Activated T-helper 1 cell treated with anti-CD3 and anti-CD28 coated beads, Interleukin-12 subunit alpha, Interleukin-12 subunit beta, Interleukin-2, Interleukin-4 antibody, amounts not matched to agents 30 ng/mL and 10 ng/mL and 1 ng/mL, durations not matched to agents 14 hours and 24 hours and 36 hours (primary cell): ENCODE measurements around the gene LIFR. TPM values are rescaled to one million over a fixed set of nuclear protein-coding genes. Genes with fewer than 3 reads are reported as not detected.

Source experiments
- DNase-seq: peaks from one replicate; pipeline ENCODE4 v3.0.0; 2021; ENCODE audit warnings: low spot score
- H3K27ac Mint-ChIP-seq: one replicate; pipeline ENCODE4 v1.8.0; 2021; ENCODE audit warnings: mild to moderate bottlenecking, mixed read lengths
- H3K27me3 Mint-ChIP-seq: one replicate; pipeline ENCODE4 v1.8.0; 2022; ENCODE audit warnings: mild to moderate bottlenecking, moderate library complexity, mixed read lengths; ENCODE audit not compliant: insufficient read depth
- H3K36me3 Mint-ChIP-seq: one replicate; pipeline ENCODE4 v1.8.0; 2021; ENCODE audit warnings: low read depth, mixed read lengths
- H3K4me1 Mint-ChIP-seq: one replicate; pipeline ENCODE4 v1.8.0; 2021; ENCODE audit warnings: low read depth, mixed read lengths
- H3K4me3 Mint-ChIP-seq: one replicate; pipeline ENCODE4 v1.8.0; 2021; ENCODE audit warnings: mild to moderate bottlenecking, moderate library complexity, mixed read lengths
- H3K9me3 Mint-ChIP-seq: one replicate; pipeline ENCODE4 v1.8.0; 2021; ENCODE audit warnings: mixed read lengths
- intact Hi-C: fragments of 100-400 bp; cut with micrococcal nuclease; formaldehyde crosslinking; loops from one replicate; pipeline ENCODE4 v1.15.1; 2024
- total RNA-seq: library from RNA; stranded (reverse); gene quantifications from 2 replicates; pipeline ENCODE4 v1.2.3, GENCODE V29; 2022

The LIFR gene
- total RNA-seq, 1 donor from 2014 or later = 0.10 TPM

DNA sequence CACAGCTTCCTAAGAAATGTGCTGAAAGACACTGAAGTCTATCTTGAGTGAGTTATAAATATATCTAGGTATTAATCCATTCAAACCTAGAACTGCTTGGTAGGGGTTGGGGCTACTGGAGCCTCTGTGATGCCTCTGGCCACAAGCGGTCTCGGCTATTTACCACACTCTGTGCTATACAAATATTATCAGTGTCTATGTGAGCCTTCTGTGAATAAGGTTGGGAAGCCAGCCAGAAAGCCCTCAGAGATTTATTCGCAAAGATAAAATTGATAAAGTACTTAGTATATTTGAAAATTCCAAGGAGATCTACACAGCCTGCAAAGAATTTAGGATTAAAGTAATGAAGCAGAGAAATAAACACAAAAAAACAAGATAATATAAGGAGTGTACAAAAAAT, 41.4 kb downstream of the LIFR start:
- intact Hi-C loops = no loop called here
- Mint-ChIP-seq H3K27me3 (peaks cover 17% of the 10 kb centered on the region), H3K9me3 (no peaks in the 10 kb centered on the region), H3K27ac (no peak overlapping the region), H3K4me3 (no peak overlapping the region), H3K4me1 (no peaks in the 10 kb centered on the region), H3K36me3 (no peaks in the 10 kb centered on the region)
- DNase-seq = no peak

DNA sequence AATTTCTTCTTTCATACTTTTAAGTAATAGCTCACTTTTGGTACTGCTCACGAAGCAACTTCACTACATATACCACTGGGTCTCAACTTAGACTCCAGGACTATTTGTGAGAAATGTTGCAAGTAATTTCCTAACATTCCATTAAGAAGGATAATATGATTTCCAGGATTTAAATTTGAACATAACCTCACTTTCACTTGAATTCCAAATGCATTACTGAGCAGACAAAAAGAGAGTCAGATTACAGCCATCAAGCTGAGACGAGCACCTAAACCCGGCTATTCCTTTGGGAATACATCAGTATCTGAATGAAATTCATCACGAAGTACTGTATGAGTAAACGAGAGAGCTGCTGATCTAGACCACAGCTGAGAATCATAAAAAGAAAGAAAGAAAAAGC, 47.3 kb downstream of the LIFR start:
- Mint-ChIP-seq H3K4me3 (no peak overlapping the region), H3K9me3 (no peaks in the 10 kb centered on the region), H3K27me3 (peaks cover 19% of the 10 kb centered on the region), H3K27ac (no peak overlapping the region), H3K4me1 (no peaks in the 10 kb centered on the region), H3K36me3 (no peaks in the 10 kb centered on the region)
- intact Hi-C loops = no loop called here
- DNase-seq = no peak

DNA sequence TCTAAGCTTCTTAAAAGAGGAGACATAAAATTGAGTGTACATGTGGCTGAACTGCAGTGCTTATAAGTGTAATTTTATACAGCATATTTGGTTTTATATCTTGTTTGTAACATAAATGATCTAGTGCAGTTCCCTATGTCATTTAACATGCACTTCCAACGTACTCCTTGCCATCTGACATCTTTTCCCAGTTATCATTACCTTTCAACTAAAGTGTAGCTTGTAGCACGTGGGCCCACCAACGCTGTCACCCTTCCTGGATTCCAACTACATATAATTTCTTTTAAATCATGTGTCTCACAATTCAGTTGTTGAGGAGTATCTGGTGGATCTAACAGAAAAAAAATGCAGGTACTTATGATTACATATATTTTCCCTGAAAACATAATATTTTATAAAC, 50.1 kb downstream of the LIFR start:
- Mint-ChIP-seq H3K36me3 (no peaks in the 10 kb centered on the region), H3K27ac (no peak overlapping the region), H3K9me3 (no peaks in the 10 kb centered on the region), H3K4me3 (no peak overlapping the region), H3K27me3 (peaks cover 19% of the 10 kb centered on the region), H3K4me1 (no peaks in the 10 kb centered on the region)
- intact Hi-C loops = no loop called here
- no peak for DNase-seq

DNA sequence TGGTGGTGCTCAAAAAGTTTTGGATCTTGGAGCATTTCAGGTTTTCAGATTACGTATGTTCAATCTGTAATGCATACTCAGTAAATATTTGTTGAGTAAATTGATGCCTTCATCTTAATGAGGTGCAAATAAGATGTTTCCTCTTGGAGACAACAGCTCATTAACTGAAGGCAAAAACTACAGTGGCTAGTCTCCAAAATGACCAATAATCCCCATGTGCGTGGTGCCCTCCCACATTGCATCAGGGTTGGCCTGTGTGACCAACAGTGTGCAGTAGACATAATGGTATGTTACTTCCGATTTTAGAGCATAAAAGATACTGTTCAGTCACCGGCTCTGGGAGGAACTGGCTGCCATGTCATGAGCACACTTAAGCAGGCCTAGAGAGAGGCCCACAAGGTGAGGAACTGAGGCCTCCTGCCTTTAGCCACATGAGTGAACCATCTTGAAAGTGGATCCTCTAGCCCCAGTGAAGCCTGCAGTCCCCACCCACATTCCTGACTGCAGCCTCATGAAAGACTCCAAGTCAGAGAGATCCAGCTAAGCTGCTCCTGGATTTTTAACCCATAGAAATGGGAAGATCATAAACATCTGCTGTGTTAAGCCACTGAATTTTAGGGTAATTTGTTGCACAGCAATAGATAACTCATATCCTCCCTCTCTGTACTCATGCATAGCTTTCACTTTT, 55.7 kb downstream of the LIFR start:
- Mint-ChIP-seq H3K36me3 (no peaks in the 10 kb centered on the region), H3K27me3 (no peaks in the 10 kb centered on the region), H3K9me3 (no peaks in the 10 kb centered on the region), H3K4me3 (no peak overlapping the region), H3K27ac (no peak overlapping the region), H3K4me1 (no peaks in the 10 kb centered on the region)
- intact Hi-C loops = no loop called here
- no peak for DNase-seq

DNA sequence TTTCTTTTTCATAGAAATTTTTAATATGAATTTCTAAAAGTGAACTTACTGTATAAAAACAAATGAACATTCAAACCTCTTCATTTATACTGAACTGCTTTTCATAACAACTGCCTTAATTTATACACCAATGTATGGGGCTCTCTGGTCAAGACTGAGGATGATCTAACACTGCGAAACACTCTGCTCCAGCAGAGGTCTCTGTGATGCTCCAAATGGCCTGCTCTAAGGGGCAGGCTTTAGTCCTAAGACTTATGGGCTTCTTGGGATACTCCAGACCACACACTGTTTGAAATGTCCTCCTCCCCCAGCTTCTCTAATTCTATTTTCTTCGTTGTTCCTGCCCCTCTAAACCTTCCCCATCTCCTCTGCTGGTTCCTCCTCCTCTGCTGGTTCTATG, 58.5 kb downstream of the LIFR start:
- Mint-ChIP-seq H3K4me1 (no peaks in the 10 kb centered on the region), H3K9me3 (no peaks in the 10 kb centered on the region), H3K36me3 (no peaks in the 10 kb centered on the region), H3K27me3 (no peaks in the 10 kb centered on the region), H3K4me3 (no peak overlapping the region), H3K27ac (no peak overlapping the region)
- DNase-seq = no peak
- intact Hi-C loops = no loop called here

DNA sequence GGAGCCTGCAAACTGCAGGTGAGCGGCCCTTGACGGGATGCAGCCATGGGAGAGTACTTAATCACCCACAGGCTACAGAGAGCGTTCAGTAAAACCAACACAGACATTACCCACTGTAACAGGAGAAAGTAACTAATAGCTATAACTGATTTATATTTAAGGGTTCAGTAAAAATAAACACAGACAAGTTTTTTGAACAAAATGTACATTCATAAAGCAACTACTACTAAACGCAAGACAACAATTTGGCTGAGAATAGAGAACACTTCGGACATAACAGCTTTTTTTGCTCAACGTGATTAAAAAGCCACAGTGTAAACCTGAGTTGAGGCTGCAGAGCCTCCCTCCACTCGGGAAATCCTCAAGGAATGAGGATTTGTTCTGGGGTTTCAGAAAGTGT, 61.7 kb downstream of the LIFR start:
- Mint-ChIP-seq H3K4me1 (no peaks in the 10 kb centered on the region), H3K9me3 (no peaks in the 10 kb centered on the region), H3K4me3 (no peak overlapping the region), H3K27me3 (peaks cover 3% of the 10 kb centered on the region), H3K36me3 (no peaks in the 10 kb centered on the region), H3K27ac (no peak overlapping the region)
- no peak for DNase-seq
- intact Hi-C loops = no loop called here

DNA sequence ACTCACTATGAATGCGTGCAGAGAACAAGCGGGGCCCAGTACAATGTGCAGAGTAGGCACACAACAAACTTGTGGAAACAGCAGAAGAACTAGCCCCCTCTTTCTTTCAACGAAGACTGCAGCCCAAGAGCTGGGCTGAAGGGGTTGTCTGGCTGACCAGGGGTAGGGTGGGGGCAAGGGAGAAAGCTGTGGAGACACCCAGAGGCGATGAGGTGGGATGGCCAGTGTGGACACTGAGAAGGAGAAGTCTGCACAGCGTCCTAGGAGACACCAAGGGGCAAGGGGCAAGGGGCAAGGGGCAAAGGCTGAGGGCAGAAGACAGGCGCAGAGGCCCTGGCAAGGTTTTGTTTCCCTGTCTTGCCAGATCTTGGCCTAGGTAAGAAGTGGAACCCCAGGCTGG, 62.3 kb downstream of the LIFR start:
- no peak for DNase-seq
- intact Hi-C loops = no loop called here
- no peaks in the 10 kb centered on the region for H3K4me1 Mint-ChIP-seq
- H3K9me3 Mint-ChIP-seq = no peaks in the 10 kb centered on the region
- H3K4me3 Mint-ChIP-seq = no peak overlapping the region
- H3K36me3 Mint-ChIP-seq = no peaks in the 10 kb centered on the region
- peaks cover 3% of the 10 kb centered on the region for H3K27me3 Mint-ChIP-seq
- H3K27ac Mint-ChIP-seq = no peak overlapping the region

DNA sequence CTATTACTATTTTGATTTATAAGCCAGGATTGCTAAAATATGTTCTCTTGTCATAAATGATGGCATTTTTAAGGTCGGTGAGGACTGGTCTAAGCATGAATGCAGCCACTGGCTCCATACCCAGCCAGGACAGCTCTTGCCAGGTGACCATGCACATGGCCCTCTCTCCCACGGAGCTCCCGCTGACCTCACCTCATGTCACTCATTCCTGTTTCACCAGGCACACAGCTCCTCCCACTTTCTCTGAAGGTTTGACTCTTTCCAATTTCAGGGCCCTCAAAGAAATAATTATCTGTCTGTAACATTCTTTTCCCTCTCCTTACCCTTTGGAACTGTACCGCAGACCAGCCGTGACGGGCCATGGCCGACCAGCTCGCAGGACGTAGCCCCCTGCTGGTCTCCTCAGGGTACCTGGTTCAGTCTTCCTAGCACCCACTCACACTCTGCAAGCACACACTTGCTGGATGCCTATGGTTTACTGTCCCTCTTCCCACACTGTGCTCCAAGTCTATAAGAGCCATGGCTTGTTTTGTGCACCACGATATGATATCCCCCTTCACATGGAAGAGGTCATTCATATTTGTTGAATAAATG, 72.5 kb downstream of the LIFR start:
- Mint-ChIP-seq H3K4me1 (no peaks in the 10 kb centered on the region), H3K4me3 (no peak overlapping the region), H3K27me3 (peaks cover 18% of the 10 kb centered on the region), H3K9me3 (no peaks in the 10 kb centered on the region), H3K36me3 (no peaks in the 10 kb centered on the region), H3K27ac (no peak overlapping the region)
- no peak for DNase-seq
- intact Hi-C loops = no loop called here

DNA sequence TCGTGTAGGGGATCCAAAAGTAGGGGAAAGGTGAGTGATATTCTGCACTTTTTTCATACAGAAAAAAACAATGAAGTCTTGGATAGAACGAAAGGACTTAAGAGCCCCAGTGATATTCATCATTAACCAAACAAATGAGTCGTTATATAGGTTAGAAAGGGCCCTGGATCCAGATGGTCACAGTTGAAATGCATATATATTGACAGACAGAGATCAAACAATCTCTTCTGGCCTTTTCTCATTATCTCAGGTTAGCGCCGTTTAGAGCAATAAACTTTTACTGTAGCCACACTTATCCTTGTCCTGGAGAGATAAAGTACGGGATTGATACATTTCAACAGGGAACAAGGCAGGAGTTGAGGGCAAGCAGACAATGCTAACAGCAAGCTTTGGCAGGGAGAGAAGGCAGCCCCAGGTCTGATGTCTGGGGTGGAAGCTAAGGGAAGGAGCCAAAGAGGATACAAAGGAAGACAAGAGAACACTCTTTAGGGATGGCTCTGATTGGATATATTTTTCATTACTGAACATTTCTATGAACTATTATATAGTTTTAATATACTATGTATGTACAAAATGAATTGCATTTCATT, 77.0 kb downstream of the LIFR start:
- Mint-ChIP-seq H3K27ac (no peak overlapping the region), H3K4me1 (no peaks in the 10 kb centered on the region), H3K27me3 (peaks cover 31% of the 10 kb centered on the region), H3K9me3 (no peaks in the 10 kb centered on the region), H3K4me3 (no peak overlapping the region), H3K36me3 (no peaks in the 10 kb centered on the region)
- intact Hi-C loops = no loop called here
- DNase-seq = no peak

DNA sequence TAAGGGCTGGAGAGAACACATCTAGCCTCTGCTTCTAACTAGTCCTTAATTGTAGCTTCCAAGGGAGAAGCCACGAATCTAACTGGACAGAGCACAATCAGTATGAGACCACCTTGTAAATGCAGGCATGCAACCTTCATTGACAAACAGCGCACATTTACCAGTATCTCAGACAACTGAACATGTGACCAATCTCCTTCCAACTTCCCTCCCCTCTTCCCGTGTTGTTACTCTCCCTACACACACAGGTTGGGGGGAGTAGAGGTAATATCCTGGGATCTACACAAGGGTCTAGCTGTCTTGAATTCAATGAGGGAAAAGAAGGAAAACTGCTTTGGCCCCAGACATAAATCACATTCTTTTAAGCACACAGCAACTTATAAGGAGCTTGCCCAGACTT, 77.6 kb downstream of the LIFR start:
- no peak for DNase-seq
- Mint-ChIP-seq H3K27ac (no peak overlapping the region), H3K27me3 (peaks cover 34% of the 10 kb centered on the region)

DNA sequence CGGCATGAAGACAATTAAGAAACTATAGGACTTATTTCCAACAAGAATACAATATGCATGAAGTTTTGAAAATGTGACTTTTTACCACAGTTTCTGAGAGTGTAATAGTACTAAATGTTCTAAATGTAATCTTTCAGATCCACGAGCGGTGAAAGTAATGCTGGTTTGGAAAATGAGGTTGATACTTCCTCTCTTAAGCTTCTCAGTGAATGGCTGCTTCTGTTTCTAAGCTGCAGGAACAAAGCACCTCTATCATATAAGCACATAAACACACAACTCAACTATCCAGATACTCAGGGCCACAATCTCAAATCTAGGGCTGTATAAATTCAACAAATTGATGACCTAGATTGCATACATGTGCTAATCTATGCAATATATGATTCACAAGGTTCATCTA, 78.3 kb downstream of the LIFR start:
- H3K9me3 Mint-ChIP-seq = no peaks in the 10 kb centered on the region
- intact Hi-C loops = no loop called here
- no peak for DNase-seq
- no peak overlapping the region for H3K4me3 Mint-ChIP-seq
- H3K4me1 Mint-ChIP-seq = no peaks in the 10 kb centered on the region
- H3K27ac Mint-ChIP-seq = no peak overlapping the region
- no peaks in the 10 kb centered on the region for H3K36me3 Mint-ChIP-seq
- peaks cover 34% of the 10 kb centered on the region for H3K27me3 Mint-ChIP-seq

More for the DNA sequence above, 77.6 kb downstream of the LIFR start:
- no peak overlapping the region for H3K4me3 Mint-ChIP-seq
- H3K4me1 Mint-ChIP-seq = no peaks in the 10 kb centered on the region
- no peaks in the 10 kb centered on the region for H3K9me3 Mint-ChIP-seq
- intact Hi-C loops = no loop called here
- H3K36me3 Mint-ChIP-seq = no peaks in the 10 kb centered on the region

DNA sequence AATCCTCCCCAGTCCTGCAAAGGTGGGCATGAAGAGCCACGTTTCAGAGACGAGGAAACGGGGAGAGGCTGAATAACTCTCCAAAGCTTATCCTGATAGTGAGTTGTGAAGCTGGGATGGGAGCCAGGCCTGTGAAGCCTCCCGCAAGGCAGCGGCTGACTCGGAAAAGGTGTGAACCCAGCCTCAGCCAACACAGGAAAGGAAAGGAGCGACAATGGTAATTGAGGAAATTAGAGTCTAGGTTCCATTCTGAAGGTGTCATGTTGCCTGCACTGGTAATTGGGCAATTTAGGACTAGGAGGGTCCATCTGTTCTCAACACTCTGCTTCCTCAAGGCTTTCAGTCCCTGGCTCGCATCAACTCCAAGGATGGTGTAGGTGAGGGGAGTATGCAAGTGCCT, 83.4 kb downstream of the LIFR start:
- peaks cover 31% of the 10 kb centered on the region for H3K27me3 Mint-ChIP-seq
- no peaks in the 10 kb centered on the region for H3K9me3 Mint-ChIP-seq
- no peak for DNase-seq
- no peak overlapping the region for H3K4me3 Mint-ChIP-seq
- H3K27ac Mint-ChIP-seq = no peak overlapping the region
- no peaks in the 10 kb centered on the region for H3K36me3 Mint-ChIP-seq
- intact Hi-C loops = no loop called here
- no peaks in the 10 kb centered on the region for H3K4me1 Mint-ChIP-seq

DNA sequence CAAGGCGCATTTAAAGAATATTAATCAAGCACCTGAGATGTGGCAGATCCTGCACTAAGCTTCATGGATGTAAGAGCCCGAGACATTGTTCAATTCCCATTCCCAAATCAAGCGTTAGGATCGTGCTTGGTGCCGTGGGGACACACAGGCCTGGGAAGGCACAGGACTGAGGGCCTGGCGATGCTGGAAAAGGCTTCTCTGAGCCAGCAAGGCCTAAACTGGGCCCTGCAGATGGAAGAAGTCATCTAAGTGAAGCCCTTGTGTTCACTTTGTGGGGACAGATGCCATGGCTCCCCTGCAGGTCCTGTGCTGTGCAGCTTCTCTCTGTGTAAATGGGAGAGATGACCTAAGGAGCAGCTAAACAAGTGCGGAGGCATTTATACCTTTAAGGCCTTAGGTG, 83.9 kb downstream of the LIFR start:
- no peaks in the 10 kb centered on the region for H3K36me3 Mint-ChIP-seq
- H3K4me3 Mint-ChIP-seq = no peak overlapping the region
- H3K27ac Mint-ChIP-seq = no peak overlapping the region
- no peaks in the 10 kb centered on the region for H3K4me1 Mint-ChIP-seq
- no peak for DNase-seq
- H3K9me3 Mint-ChIP-seq = no peaks in the 10 kb centered on the region
- intact Hi-C loops = no loop called here
- peaks cover 29% of the 10 kb centered on the region for H3K27me3 Mint-ChIP-seq
